ENCODE results near the gene CLSTN1.
"Not testable (repeated sequence)": the region's sequence is repeated elsewhere in the genome, so short reads cannot be mapped to it uniquely, and the experiment has no call there.

Gene CLSTN1

DNA sequence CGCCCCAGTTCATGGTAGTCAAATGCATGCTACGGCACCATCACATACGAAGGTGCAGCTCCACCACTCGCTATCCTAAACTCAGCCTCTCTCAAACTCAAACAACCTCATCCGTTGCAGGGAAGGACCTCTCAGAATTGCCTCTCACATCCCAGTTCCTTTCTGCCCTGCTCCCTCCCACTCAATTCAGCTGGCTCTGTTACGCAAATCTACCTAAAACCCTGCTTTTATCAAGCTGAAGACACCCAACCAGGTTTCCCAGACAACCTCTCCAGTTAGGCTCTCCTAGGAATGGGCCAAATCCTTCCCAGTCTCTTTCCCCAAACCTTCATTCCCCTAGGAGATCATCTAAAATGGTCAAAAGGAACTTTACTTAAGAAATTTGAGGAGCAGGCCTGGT is 62.9 kb downstream of the CLSTN1 start:
- FAIRE-seq, result no peak

DNA sequence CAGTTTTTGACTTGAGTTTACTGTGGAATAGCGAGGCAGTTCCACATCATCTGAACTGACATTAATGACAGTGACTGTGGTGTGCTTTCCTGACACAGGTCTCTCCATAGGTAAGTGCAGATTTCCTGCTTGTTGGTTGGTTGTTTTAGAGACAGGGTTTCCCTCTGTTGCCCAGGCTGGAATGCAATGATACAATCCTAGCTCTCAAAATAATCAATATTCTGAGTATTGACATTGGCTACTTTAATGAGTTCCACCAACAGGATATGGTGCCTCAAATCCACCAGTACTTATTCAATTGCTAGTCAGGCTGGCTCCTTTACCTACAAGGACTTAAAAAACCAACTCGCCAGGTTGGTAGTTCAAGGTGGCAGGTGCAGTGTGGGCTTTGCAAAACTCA is 63.8 kb downstream of the CLSTN1 start:
- no peak for FAIRE-seq

DNA sequence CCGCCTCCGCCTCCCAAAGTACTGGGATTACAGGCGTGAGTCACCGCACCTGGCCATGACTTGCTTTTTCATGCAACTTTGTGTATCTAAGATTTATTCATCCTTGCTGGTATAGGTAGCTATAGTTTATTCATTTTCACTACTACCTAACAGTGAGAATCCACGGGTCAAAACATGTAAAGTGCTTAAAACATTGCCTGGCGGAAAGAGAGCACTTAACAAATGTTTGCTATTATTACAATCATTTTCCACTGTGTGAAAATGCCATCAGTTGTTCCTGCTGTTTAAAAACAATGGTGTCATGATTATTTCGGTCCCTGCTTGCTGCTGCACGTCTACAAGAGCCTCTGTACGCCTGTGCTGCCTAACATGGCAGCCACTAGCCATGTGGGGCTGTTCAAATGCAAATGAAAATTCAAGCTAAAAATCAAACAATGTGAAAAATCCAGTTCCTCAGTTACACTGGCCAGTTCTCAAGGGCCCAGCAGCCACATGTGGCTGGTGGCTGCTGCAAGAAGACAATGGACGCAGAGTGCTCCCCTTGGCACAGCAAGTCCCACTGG is 65.1 kb downstream of the CLSTN1 start:
- no peak for FAIRE-seq

DNA sequence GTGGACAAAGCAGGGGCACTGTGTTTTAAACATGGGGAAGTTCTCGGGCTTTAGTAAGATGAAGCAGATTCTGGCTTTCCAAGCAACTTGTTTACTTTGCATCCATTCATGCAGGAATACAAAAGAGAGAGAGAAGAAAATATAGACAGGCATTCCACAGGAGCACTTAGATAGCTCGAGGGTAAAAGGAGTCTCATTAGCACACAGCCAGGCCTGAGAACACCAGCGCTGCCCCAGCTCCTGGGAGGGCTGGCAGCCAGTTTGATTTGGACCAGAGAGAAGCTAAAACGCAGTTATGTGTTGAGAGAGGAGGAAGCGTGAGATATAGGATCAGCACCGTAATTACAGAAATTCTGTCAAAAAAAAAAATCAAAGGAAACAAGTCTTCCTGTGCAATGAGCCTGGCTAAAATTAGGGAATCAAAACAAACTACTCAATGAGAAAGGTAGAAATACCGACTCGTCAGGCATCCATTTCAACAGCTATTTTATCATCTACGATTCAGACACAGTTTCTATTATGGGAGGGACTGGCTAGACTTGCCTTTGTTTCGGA is 68.2 kb downstream of the CLSTN1 start:
- no peak for FAIRE-seq

DNA sequence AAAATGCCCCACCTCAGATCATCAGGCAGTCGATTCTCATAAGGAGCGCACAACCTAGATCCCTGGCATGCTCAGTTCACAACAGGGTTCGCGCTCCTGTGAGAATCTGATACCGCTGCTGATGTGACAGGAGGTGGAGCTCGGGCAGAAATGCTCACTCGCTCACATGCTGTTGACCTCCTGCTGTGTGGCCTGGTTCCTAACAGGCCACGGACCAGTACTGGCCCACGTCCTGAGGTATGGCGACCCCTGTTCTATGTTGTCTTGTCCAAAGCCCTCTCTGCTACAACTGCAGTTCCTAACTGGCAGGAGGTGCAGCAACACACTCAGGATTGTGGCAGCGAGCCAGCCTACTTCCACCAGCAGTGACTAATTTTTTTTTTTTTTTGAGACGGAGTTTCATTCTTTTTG is 70.6 kb downstream of the CLSTN1 start:
- FAIRE-seq, result no peak

DNA sequence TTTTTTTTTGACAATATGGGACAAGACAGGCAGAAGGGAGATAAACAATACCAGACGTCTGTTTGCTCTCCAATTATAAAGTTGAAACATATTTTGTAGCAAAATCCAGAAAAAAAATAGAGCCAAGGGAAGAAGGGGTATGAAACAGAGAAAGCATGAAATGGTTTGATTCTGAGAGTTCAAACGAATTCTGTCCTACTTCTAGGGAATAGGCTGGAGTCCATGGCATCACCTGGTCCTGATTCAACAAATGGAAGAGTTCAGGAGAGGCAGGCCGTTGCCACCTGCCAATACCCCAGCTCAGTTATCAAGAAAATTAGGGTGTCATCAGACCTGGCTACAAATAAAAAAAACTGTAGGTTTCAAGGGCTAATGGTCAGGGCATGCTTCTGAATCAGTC is 71.8 kb downstream of the CLSTN1 start:
- FAIRE-seq, result no peak

DNA sequence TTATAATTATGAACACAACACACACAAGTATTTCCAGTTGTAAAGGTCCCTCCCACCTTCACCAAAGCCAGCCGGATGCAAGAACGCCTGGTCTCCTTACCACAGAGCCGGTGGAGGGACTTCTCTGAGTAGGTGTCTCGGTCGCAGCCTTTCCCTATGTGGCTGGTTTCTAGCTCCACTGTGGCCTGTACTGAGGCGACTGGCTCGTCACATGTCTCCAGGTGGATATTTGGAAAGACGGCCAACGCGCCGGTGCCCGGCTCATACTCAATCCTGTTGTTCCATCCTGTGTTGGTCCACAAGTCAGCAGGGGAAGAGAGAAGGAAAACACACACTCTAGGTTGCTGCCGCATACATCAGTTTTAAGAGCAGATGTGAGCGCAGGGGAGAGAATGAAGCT is 74.4 kb downstream of the CLSTN1 start:
- FAIRE-seq, result no peak

DNA sequence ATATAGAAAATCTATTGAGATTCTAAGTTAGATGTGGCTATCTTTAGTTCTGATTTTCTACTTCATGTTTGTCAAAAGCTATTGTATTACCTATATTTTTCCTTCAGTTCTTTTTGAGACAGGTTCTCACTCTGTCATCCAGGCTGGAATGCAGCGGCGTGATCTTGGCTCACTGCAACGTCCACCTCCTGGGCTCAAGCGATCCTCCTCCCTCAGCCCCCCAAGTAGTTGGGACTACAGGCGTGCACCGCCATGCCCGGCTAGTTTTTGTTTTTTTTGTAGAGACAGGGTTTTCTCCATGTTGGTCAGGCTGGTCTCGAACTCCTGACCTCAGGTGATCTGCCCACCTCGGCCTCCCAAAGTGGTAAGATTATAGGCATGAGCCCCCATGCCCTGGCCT is 75.4 kb downstream of the CLSTN1 start:
- not testable (repeated sequence) for FAIRE-seq

DNA sequence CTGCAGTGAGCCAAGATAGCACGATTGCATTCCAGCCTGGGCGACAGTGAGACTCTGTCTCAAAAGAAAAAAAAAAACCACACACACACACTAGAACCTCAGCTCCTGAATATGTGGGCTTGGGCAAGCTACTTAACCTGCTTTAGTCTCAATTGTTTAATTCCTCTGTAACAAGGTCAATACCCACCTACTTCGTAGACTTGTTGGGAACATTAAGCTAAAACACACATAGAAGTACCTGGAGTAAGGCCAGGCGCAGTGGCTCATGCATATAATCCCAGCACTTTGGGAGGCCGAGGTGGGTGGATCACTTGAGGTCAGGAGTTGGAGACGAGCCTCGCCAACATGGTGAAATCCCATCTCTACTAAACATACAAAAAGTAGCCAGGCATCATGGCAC is 77.1 kb downstream of the CLSTN1 start:
- FAIRE-seq, result no peak

DNA sequence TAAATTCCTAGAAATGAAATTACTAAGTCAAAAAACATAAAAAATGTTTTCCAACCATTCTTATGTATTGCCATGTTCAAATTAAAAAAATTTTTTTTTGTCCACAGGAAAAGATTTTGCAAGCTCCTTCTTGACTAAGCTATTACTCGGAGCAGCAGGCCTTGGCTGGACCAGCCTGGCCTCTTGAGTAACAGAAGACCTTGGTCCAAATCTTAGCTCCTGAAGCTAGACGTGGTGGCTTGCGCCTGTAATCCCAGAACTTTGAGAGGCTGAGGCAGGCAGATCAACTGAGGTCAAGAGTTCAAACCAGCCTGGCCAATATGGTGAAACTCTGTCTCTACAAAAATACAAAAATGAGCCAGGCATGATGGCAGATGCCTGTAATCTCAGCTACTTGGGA is 77.6 kb downstream of the CLSTN1 start:
- FAIRE-seq, result no peak

DNA sequence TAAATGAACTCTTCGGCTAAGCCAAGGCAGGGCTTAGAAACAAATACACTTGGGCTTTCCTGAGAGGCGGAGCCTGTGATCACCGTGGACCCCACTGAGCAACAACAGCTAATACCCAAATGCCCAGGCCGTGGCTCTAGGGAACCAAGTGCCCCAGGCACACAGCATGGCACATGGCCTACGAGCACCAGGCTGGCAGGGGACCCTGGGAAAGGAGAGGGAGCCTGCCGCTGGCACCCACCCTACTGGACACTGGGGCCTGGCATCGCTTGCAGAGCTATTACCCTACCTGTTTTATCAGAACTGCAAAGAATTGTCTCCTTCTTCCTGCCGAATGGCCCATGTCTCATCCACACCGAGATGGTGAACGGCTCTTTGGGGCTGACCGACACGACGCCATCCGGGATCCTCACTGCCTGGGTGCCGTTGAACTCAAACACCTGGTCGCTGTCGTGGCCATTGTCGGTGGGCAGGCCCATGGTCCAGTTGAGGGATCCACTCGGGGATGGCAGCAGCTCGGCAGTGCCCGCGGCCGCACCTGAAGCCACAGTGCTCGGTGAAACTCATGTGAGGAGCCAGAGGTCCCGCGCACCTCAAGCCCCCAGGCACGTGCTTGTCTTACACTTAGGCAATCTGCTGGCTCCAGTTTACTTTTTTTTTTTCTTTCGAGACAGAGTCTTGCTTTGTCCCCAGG is 79.5 kb downstream of the CLSTN1 start:
- FAIRE-seq, result no peak

DNA sequence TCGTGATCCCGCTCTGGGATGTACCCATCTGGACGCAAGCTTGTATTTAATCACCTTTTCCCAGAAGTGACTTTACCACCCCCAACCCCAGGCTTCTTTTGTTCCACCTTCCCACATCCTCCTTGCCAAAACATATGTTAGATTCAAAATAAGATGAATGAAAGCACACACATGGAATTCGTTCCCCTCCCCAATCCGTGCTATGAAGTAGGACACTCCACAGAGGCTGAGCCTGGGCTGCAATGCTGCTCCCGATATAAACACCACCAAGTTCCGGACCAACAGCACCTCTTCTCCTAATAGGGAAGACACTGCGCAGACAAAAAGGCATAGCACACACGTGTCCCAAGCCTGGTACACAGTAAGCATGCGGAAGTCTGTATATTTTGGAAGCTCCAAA is 86.1 kb downstream of the CLSTN1 start:
- FAIRE-seq, result no peak

DNA sequence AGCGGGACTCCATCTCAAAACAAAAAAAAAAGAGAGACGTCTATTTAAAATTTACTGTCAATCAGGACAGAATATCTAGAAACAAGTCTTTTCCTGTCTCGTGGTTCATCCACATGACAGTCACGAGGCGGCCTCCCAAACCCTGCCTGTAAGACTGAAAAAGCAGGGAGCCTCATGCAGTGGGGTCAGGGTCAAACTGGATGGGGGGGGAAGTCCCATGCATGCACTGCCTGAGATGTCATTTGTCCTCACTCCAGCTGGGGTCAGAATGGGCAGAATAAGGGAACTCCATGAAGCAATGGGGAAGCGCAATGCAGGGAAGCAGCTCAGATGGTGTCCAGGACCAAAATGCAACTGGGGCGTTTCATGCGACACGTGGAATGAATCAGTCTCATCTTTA is 86.7 kb downstream of the CLSTN1 start:
- no peak for FAIRE-seq

DNA sequence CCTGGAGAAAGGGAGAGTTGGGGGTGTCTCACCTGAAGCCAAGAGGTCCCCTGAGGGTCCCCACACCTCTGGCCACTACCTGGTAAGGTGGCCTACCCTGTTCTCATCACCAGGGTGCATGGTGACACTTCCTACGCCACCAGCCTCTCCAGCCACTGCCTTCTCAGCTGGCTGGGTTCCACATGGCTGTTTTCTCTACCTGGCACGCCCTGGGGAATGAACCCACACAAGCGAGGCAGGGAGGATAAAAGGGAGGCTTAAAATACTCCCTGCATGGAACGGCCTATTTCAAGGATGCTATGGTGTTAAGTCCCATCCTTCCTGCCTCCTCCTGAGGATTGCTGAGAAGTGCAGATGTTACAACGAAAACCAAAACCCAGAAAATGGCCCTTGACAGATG is 87.5 kb downstream of the CLSTN1 start:
- FAIRE-seq, result no peak

DNA sequence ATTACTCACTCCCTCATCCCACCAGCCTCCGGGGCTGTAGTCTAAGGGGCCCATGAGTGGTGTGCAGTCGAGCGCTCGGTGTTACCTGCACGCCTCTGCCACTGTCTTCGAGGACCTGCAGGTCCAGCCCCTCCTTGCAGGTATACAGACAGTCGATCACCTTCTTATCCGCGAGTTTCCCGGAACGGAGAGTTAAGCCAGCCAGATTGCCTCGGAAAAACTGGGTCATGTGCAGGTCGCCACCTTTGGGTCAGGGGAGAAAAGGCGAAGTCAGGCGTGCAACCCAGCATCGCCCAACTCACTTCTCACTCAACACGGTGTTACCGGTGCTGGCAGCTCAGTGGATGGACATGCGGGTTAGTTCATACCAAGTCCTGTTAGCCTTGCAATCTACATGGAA is 88.0 kb downstream of the CLSTN1 start:
- FAIRE-seq, result no peak

DNA sequence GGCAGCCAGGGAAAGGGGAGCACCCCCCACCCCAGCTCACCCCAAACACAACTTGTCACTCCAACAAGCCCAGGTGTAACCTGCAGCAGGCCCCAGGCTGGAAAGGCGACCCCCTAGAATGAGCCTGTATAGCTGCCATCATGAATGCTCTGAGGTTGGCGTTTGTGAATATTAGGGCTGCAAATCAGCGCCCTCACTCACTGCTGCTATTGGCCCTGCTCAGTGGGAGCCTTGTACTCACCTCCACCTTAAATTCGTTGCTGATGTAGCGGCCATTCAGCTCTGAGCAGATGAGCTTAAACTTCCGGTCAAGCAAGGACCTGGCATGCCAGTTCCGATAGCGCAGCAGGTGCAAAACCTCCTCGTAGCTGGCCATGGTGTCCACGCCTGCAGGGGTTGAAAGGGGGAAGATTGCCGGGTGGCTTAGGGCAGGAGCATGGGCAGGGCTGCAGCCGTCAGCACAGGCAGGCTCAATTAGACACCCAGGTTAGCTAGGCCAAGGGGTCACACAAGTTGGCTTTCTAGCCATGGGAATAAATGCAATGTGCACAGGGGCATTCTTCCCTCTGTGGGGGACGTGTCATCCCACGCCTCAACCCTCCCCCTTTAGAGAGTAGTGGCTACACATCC is 90.5 kb downstream of the CLSTN1 start:
- no peak for FAIRE-seq

DNA sequence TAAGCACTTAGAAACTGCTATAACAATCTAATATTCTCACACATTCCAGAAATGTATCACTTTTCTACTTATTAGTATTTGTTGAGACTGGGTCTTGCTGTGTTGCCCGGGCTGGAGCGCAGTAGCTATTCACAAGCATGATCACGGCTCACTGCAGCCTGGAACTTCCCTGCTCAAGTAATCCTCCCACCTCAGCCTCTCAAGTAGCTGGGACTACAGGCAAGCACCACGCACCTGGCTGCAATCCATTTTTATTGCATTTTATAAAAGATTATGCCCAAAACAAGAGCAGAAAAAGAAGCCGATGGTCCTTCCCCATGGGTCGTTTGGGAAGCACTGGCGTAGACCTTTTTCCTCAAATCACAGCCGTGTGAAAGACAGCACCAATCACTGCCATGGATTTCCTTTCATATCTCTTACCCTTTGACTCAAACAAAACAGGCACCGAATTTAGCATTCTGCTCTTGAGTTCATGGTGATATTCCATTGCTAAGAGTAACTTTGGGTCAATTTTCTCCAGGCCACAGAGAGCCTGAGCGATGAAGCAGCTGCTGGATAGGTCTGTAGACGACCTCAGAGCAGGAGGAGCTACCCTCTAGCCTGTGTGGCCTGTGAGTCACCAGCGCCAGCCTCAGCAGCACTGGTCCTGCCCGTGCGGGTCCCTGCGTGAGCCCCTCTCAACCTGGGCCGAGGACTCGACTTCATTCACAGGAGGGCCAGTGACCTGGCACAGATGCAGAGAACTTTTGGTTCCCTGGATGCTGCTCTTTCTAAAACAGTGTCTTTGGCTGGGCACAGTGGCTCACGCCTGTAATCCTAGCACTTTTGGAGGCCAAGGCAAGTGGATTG is 91.4 kb downstream of the CLSTN1 start:
- FAIRE-seq, result no peak

DNA sequence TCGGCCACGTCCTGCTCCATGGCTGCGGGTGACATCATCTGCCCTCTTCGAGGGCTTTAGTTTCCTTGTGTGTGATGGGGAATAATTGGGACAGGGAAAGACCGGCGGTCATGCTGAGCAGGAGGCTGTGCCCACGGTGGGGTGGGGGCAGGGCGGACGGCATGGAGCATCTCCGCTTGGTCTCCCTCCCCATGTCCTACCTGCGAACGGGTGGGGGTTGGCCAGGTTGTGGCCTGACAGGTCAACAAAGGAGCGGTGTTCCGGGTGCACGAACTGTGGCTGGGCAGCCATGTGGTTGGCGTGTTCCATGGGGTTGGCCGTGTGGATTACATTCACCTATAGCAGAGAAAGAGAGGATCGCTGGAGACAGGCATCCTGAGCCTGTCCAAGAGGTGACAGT is 92.2 kb downstream of the CLSTN1 start:
- no peak for FAIRE-seq

DNA sequence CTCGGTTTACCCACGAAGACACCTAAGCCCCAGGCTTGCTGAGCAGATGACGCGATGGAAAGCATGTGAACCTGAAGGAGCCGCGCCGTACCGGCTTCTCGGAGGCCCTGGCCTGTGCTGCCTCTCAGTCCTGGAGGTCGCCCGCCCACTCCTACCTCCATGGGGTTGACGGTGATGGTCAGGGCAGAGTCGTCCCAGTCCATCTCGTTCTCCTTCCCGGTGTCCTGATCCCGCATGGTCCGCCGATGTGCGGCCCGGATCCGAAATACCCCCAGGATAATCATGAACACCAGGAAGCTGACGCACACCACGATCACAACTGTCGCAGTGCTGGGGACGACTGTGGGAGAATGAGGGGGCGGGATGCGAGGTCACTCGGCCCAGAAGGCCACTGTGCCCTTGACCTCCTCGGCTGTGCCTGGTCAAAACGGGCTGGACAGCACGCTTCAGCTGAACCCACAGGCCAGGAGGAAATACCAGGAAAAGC is 92.7 kb downstream of the CLSTN1 start:
- no peak for FAIRE-seq

DNA sequence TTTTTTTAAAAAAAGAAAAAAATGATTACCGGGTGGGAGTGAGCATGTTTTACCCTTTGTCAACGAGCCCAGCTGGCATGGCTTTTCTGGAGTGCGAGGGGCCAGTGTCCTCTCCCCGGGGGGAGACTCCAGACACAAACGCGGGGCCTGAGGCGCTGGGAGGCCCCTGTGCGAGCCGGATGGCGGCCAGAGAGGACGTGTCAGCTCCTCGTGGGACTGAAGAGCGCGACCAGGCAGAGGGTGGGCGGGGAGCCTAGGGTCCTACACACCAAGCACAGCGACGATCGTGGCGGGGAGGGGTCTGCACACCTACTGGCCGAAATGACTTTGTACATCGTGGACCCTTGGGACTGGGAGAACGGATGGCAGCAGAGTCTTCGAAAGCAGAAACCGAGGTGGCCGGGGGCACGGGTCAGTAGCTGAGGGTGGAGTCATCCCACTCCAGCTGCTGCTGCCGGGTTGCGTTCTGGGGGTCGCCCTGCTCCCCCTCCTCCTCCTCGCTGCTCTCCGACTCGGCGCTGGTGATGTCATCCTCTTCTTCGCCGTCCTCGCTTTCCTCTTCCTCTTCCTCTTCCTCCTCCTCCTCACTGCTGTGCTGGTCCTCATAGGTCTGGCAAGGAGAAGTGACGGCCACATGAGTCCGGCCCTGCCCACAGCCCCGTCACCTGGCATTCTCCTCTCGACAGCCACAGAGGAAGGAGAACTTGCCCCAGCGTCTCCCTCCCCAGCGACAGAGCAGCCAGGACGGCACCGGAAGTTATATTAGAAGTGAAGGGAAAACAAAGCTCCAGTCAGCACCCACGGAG is 93.5 kb downstream of the CLSTN1 start:
- no peak for FAIRE-seq

DNA sequence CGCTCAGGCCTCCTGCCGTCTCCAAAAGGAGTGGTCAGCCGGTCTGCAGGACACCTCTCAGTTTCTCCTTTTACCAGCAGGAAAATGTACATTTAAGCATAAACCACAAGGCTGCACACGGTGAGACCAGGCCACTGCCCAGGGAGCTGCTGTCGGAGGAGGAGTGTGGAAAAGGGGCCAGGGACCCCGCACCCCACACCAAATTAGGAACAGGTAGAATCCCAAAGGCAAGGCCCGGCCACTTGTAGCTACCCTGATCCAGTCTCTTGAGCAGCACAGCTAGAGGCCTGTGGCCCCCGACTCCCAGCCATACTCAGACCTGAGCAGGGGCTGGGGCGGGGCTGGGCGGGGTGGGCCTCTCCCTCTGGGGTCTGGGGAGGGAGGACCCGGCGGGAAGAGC is 94.2 kb downstream of the CLSTN1 start:
- FAIRE-seq, result no peak

Measured in TTC549 (cell line).